ENCODE data around the gene RIN3. TPM values are rescaled to one million over a fixed set of nuclear protein-coding genes. Genes with fewer than 3 reads are reported as not detected.

Gene RIN3
- total RNA-seq, 1 donor from 2014 or later, result 70.6 TPM

GRCh38 chr14:92693998-92694795, 180.6 kb downstream of the RIN3 start:
- ATAC-seq, result no peak

GRCh38 chr14:92694807-92695206, 181.2 kb downstream of the RIN3 start:
- DNase-seq, result no peak
- TF ChIP-seq, protein P1, sequence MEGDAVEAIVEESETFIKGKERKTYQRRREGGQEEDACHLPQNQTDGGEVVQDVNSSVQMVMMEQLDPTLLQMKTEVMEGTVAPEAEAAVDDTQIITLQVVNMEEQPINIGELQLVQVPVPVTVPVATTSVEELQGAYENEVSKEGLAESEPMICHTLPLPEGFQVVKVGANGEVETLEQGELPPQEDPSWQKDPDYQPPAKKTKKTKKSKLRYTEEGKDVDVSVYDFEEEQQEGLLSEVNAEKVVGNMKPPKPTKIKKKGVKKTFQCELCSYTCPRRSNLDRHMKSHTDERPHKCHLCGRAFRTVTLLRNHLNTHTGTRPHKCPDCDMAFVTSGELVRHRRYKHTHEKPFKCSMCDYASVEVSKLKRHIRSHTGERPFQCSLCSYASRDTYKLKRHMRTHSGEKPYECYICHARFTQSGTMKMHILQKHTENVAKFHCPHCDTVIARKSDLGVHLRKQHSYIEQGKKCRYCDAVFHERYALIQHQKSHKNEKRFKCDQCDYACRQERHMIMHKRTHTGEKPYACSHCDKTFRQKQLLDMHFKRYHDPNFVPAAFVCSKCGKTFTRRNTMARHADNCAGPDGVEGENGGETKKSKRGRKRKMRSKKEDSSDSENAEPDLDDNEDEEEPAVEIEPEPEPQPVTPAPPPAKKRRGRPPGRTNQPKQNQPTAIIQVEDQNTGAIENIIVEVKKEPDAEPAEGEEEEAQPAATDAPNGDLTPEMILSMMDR (IDR thresholded peaks at IDR 0.05), result no peak
- no peak overlapping the region for H3K27ac ChIP-seq
- H3K4me3 ChIP-seq, result no peak overlapping the region
- ATAC-seq, result no peak
- H3K36me3 ChIP-seq, result no peaks in the 10 kb centered on the region
- H3K4me1 ChIP-seq, result peaks cover 17% of the 10 kb centered on the region
- intact Hi-C loops (cut with DNase I), result no loop called here
- H3K27me3 ChIP-seq (ENCODE audit: low read depth), result no peaks in the 10 kb centered on the region
- no peaks in the 10 kb centered on the region for H3K9me3 ChIP-seq

More at GRCh38 chr14:92693998-92694795, 180.6 kb downstream of the RIN3 start:
- DNase-seq, result no peak
- Histone ChIP-seq H3K9me3 (no peaks in the 10 kb centered on the region), H3K27ac (no peak overlapping the region), H3K4me3 (no peak overlapping the region), H3K36me3 (no peaks in the 10 kb centered on the region), H3K4me1 (peaks cover 17% of the 10 kb centered on the region), H3K27me3 (ENCODE audit: low read depth) (no peaks in the 10 kb centered on the region)
- TF ChIP-seq, protein P1 (IDR thresholded peaks at IDR 0.05), result no peak
- intact Hi-C loops (cut with DNase I), result no loop called here

DNA sequence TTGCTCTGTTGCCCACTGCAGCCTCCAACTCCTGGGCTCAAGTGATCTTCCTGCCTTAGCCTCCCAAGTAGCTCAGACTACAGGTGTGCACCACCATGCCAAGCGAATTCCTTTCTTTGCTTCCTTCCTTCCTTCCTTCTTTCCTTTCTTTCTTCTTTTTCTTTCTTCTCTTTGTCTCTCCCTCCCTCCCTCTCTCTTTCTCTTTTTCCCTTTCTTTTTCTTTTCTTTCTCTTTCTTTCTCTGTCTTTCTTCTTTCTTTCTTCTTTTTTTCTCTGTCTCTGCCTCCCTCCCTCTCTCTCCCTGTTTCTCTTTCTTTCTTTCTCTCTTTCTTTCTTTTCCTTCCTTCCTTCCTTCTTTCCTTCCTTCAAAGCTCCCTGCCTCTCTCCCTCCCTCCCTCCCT, 182.0 kb downstream of the RIN3 start:
- DNase-seq, result no peak
- TF ChIP-seq, protein P1 (IDR thresholded peaks at IDR 0.05), result no peak
- no peak for ATAC-seq
- H3K36me3 ChIP-seq, result no peaks in the 10 kb centered on the region
- no peaks in the 10 kb centered on the region for H3K9me3 ChIP-seq
- no peak overlapping the region for H3K4me3 ChIP-seq
- H3K27me3 ChIP-seq (ENCODE audit: low read depth), result no peaks in the 10 kb centered on the region
- no peak overlapping the region for H3K27ac ChIP-seq
- intact Hi-C loops (cut with DNase I), result no loop called here
- peaks cover 17% of the 10 kb centered on the region for H3K4me1 ChIP-seq

DNA sequence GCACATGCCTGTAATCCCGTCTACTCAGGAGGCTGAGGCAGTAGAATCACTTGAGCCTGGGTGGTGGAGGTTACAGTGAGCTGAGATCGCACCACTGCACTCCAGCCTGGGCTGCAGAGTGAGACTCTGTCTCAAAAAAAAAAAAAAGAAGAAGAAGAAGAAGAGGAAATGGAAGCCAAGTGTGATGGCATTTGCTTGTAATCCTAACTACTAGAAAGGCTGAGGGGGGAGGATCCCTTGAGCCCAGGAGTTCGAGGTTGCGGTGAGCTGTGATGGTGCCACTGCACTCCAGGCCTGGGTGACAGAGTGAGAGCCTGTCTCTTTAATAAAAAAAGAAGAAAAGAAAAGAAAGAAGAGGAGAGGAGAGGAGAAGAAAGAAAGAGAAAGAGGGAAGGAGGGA, 182.8 kb downstream of the RIN3 start:
- H3K9me3 ChIP-seq, result no peaks in the 10 kb centered on the region
- H3K27me3 ChIP-seq (ENCODE audit: low read depth), result no peaks in the 10 kb centered on the region
- intact Hi-C loops (cut with DNase I), result no loop called here
- DNase-seq, result no peak
- H3K36me3 ChIP-seq, result no peaks in the 10 kb centered on the region
- peaks cover 17% of the 10 kb centered on the region for H3K4me1 ChIP-seq
- TF ChIP-seq, protein P1 (IDR thresholded peaks at IDR 0.05), result no peak
- no peak overlapping the region for H3K27ac ChIP-seq
- H3K4me3 ChIP-seq, result no peak overlapping the region
- ATAC-seq, result no peak

DNA sequence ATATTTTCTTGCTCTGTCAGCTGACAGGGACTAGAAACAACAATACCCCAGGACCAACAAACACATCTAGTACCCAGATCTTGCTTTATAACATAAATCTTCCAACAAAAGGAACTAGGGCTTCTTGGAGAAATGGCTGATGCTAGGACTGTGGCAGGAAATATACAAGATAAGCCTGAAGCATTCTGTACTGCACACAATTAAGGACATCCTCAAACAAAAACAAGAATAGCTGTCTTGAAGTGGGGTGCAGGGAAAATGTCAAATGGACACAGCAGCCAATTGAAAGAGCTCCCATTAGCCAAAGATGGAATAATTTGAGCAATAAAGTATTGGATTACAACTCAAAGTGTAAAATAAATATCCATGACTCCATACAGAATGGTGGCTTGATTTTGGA, 184.8 kb downstream of the RIN3 start:
- ATAC-seq (no peak), DNase-seq (no peak)
- H3K27ac ChIP-seq, result no peak overlapping the region
- H3K4me1 ChIP-seq, result peaks cover 5% of the 10 kb centered on the region
- intact Hi-C loops (cut with DNase I), result no loop called here
- no peaks in the 10 kb centered on the region for H3K36me3 ChIP-seq
- no peaks in the 10 kb centered on the region for H3K27me3 ChIP-seq (ENCODE audit: low read depth)
- TF ChIP-seq, protein P1 (IDR thresholded peaks at IDR 0.05), result no peak
- H3K9me3 ChIP-seq, result no peaks in the 10 kb centered on the region
- no peak overlapping the region for H3K4me3 ChIP-seq

Measured in lower lobe of right lung (tissue), 2 donors.